Hematopoietic multipotent progenitor cell treated with erythropoietin and hydrocortisone succinate and interleukin-3 and kit ligand, for 8 days (in vitro differentiated cells): ENCODE measurements around the gene NAA10.
A peak's percentile ranks its signal among the peaks of the same experiment; 100 is the strongest.
"Not testable (repeated sequence)": the region's sequence is repeated elsewhere in the genome, so short reads cannot be mapped to it uniquely, and the experiment has no call there.

Experiments used
- DNase-seq: peaks from one replicate; pipeline ENCODE4 v3.0.0-alpha.2; 2015

Gene NAA10

GRCh38 chrX:153934762-153935325 is at the start of gene NAA10:
NAA10 (minus strand) TSS chrX:153935037; CDS start chrX:153934904, 133 bp downstream.
- DNase-seq: peak; percentile 69

GRCh38 chrX:153983321-153983801 is 48.5 kb upstream of the NAA10 start:
- DNase-seq: no peak

- peak; percentile 59 for DNase-seq
These were observed 47.1 kb upstream of the NAA10 start for GRCh38 chrX:153981771-153982533.

- no peak for DNase-seq
These were observed 46.4 kb upstream of the NAA10 start for GRCh38 chrX:153981231-153981630.

GRCh38 chrX:153980394-153980793 is 45.6 kb upstream of the NAA10 start:
- DNase-seq: not testable (repeated sequence)

GRCh38 chrX:153974726-153975286 is 40.0 kb upstream of the NAA10 start:
- DNase-seq: no peak

- no peak for DNase-seq
These were observed 39.3 kb upstream of the NAA10 start for GRCh38 chrX:153974003-153974725.

- peak; percentile 36 for DNase-seq
These were observed 38.5 kb upstream of the NAA10 start for GRCh38 chrX:153973127-153974002.

- DNase-seq: peak; percentile 93
These were observed 37.7 kb upstream of the NAA10 start, which contains the start of gene TMEM187 for GRCh38 chrX:153972368-153973126. TMEM187 (plus strand) TSS chrX:153972754; CDS start chrX:153982063, 9,309 bp downstream.

GRCh38 chrX:153971450-153972367 is 36.9 kb upstream of the NAA10 start, which contains the start of gene HCFC1:
HCFC1 (minus strand) TSS chrX:153971818; CDS start chrX:153970840, 978 bp downstream.
- peak; percentile 91 for DNase-seq

- peak; percentile 87 for DNase-seq
These were observed 36.2 kb upstream of the NAA10 start for GRCh38 chrX:153971124-153971449.

- peak; percentile 82 for DNase-seq
These were observed 35.7 kb upstream of the NAA10 start for GRCh38 chrX:153970357-153971123.

GRCh38 chrX:153969904-153970356 is 35.1 kb upstream of the NAA10 start:
- DNase-seq: no peak

- no peak for DNase-seq
These were observed 34.5 kb upstream of the NAA10 start for GRCh38 chrX:153969125-153969903.

- DNase-seq: peak; percentile 70
These were observed 33.9 kb upstream of the NAA10 start for GRCh38 chrX:153968754-153969124.

GRCh38 chrX:153968255-153968654 is 33.4 kb upstream of the NAA10 start:
- no peak for DNase-seq

GRCh38 chrX:153967536-153968224 is 32.8 kb upstream of the NAA10 start:
- DNase-seq: no peak
